DND-41 (cell line): Measurements from ENCODE around the gene PDHA2.

Experiments
- EZH2 ChIP-seq: IDR thresholded peaks from 3 replicates; pipeline ENCODE4 v1.6.1; 2012; ENCODE audit warnings: borderline replicate concordance, low read depth, mild to moderate bottlenecking, moderate library complexity, low read length, inconsistent platforms; ENCODE audit not compliant: severe bottlenecking
- TF ChIP-seq, protein P1 (sequence below): IDR thresholded peaks from 2 replicates; pipeline ENCODE4 v1.5.1; 2012; ENCODE audit warnings: borderline replicate concordance, low read length, moderate library complexity, mild to moderate bottlenecking; ENCODE audit not compliant: poor library complexity, severe bottlenecking; ENCODE audit errors: extremely low read depth

DNA sequence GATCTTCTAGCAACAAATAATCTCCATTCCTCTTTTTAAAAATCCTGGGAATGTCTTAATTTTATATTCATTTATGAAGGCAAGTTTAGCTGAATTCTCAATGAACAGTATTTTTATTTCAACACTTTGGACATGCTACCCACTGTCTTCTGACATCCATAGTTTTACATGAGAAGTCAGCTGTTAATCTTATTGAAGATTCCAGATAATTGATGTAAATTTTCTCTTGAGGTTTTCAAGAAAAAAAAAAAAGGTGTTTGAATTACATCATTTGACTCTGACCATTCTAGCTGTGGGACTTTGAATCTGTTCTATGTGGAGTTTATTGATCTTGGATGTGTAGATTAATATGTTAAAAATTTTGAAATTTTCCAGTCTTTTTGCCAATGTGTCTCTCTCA lies 28.0 kb downstream of the PDHA2 start:
- TF ChIP-seq, protein P1, sequence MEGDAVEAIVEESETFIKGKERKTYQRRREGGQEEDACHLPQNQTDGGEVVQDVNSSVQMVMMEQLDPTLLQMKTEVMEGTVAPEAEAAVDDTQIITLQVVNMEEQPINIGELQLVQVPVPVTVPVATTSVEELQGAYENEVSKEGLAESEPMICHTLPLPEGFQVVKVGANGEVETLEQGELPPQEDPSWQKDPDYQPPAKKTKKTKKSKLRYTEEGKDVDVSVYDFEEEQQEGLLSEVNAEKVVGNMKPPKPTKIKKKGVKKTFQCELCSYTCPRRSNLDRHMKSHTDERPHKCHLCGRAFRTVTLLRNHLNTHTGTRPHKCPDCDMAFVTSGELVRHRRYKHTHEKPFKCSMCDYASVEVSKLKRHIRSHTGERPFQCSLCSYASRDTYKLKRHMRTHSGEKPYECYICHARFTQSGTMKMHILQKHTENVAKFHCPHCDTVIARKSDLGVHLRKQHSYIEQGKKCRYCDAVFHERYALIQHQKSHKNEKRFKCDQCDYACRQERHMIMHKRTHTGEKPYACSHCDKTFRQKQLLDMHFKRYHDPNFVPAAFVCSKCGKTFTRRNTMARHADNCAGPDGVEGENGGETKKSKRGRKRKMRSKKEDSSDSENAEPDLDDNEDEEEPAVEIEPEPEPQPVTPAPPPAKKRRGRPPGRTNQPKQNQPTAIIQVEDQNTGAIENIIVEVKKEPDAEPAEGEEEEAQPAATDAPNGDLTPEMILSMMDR, result no peak
- no peak for TF ChIP-seq EZH2
